GM12892 (cell line): ENCODE results near the gene LRRC2.
"Not testable (repeated sequence)": the region's sequence is repeated elsewhere in the genome, so short reads cannot be mapped to it uniquely, and the experiment has no call there.

Source experiments
- DNase-seq: peaks from one replicate; pipeline ENCODE4 v3.0.0; 2011; ENCODE audit not compliant: insufficient read length
- FAIRE-seq: peaks from 2 replicates; lab custom pipeline; 2011; peaks lifted over from hg19 to GRCh38; lab: Jason Lieb, UNC
- POLR2A ChIP-seq: IDR thresholded peaks from 2 replicates; pipeline ENCODE4 v1.6.1; 2011; ENCODE audit warnings: low read depth, low read length, control low read depth
- POLR2AphosphoS5 ChIP-seq: IDR thresholded peaks from 2 replicates; pipeline ENCODE4 v1.6.1; 2011; ENCODE audit warnings: low read depth, low read length, control low read depth
- TAF1 ChIP-seq: IDR thresholded peaks from 2 replicates; pipeline ENCODE4 v1.6.1; 2011; ENCODE audit warnings: low read depth, mild to moderate bottlenecking, control low read depth, low read length, borderline replicate concordance

The LRRC2 gene

GRCh38 chr3:46599590-46599989, 33.5 kb upstream of the LRRC2 start:
- FAIRE-seq = no peak
- TF ChIP-seq POLR2AphosphoS5 (no peak), POLR2A (no peak)
- no peak for DNase-seq

- FAIRE-seq (no peak), DNase-seq (no peak)
- TF ChIP-seq POLR2AphosphoS5 (no peak), TAF1 (no peak), POLR2A (no peak)
These were observed 29.8 kb upstream of the LRRC2 start for GRCh38 chr3:46595819-46596314.

DNA sequence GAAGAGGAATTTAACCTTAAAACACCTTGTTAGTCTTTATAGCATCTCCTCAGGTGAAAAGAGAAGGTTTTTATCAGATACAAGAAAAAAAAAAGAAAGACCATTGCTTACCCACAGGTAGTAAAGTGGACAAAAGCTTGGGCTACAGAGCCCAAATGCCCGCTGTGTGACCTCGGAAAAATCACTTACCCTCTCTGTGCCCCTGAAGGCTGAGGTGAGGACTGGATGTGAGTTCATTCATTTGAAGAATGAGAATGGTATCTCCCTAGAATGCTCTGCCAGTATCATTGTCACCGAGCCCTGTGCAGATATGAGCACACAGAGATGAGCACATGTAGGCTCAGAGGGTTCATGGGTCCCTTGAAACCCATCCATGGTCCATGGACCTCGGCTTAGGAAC, 28.6 kb upstream of the LRRC2 start:
- FAIRE-seq = no peak
- DNase-seq = no peak
- TF ChIP-seq POLR2AphosphoS5 (no peak), POLR2A (no peak), TAF1 (no peak)

- no peak for DNase-seq
- no peak for FAIRE-seq
- no peak for TF ChIP-seq TAF1
- no peak for TF ChIP-seq POLR2A
- no peak for TF ChIP-seq POLR2AphosphoS5
These were observed 27.9 kb upstream of the LRRC2 start for GRCh38 chr3:46593979-46594378.

DNA sequence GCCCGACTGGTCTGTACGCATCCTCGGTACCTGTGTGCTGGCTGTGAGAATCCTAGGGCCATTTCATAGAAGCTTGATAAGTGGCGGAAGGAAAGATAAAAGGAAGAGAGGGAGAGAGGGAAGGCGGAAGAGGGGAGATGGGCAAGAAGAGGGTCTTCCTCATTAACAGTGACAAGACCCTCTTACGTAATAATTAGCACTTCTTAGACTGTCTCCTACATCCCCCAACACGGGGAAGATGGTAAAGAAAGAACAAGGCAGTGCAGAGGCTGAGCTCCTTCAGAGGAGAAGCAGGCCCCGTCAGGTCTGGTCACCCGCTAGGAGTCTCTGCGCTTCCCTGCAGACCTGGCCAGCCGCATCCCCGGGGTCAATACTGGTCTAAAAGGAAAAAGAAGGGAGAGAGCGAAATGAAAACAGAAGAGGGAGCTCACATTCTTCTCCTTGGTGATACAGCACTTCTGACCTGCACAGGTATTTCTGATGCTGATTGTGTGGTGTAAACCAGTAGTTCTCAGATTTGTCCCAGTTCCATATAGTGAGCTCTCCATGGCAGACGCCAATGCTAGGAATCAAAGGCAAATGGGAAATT, 27.3 kb upstream of the LRRC2 start:
- TF ChIP-seq TAF1 = no peak
- TF ChIP-seq POLR2AphosphoS5 = no peak
- TF ChIP-seq POLR2A = no peak
- no peak for DNase-seq

GRCh38 chr3:46587268-46587667, 21.2 kb upstream of the LRRC2 start:
- not testable (repeated sequence) for FAIRE-seq

More for the DNA sequence above, 27.3 kb upstream of the LRRC2 start:
- FAIRE-seq = no peak

DNA sequence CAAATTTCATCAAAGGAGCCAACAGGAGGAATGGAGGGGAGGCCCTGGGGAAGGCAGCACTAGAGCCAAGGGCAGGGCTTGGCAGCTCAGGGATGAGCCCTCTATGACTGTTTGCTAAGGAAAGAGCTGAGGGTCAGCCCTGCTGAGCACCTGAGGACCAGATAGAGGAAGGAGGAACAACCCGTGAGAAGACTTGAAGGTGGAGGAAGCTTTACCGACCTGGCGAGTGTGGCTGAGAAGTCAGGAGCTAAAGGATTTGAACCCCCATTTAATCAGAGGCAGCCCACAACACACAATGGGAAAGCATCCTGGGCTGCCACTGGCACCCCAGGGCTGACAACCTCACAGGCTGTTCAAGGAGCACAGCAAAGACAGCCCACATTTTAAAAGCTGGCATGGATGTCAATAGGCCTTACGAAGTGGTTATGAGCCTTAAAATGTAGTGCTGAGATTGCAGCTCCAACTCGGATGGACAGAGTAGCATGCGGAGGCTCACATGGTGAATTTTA, 20.7 kb upstream of the LRRC2 start:
- DNase-seq = no peak
- no peak for TF ChIP-seq POLR2A
- TF ChIP-seq TAF1 = no peak
- no peak for TF ChIP-seq POLR2AphosphoS5

More at GRCh38 chr3:46587268-46587667, 21.2 kb upstream of the LRRC2 start:
- DNase-seq = not testable (repeated sequence)

GRCh38 chr3:46585799-46586693, 19.9 kb upstream of the LRRC2 start:
- DNase-seq (no peak), FAIRE-seq (no peak)
- TF ChIP-seq POLR2AphosphoS5 (no peak), TAF1 (no peak), POLR2A (no peak)

More for the DNA sequence above, 20.7 kb upstream of the LRRC2 start:
- no peak for FAIRE-seq

- no peak for FAIRE-seq
- no peak for DNase-seq
- TF ChIP-seq TAF1 = no peak
- no peak for TF ChIP-seq POLR2A
These were observed 18.7 kb upstream of the LRRC2 start for GRCh38 chr3:46584598-46585467.

- FAIRE-seq (no peak), DNase-seq (no peak)
- TF ChIP-seq POLR2AphosphoS5 (no peak), POLR2A (no peak), TAF1 (no peak)
These were observed 14.6 kb upstream of the LRRC2 start for GRCh38 chr3:46580675-46581074.

DNA sequence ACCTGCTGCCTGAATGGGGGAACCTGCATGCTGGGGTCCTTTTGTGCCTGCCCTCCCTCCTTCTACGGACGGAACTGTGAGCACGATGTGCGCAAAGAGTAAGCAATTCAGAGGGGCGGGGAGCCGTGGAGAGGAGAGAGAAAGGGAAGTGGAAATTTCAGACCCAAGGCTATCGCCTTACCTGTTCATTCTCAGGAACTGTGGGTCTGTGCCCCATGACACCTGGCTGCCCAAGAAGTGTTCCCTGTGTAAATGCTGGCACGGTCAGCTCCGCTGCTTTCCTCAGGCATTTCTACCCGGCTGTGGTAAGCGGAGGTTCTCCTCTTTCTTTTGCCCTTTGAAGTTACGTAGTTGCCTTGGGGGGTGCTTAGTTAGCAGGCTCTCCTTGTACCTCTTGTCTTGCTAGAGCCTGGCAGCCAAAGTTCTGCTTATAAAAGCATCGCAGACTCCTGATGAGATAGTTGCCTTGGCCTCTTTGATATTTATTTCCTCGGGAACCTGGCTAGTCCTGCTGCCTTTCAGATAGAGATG, 13.7 kb upstream of the LRRC2 start:
- no peak for TF ChIP-seq TAF1
- no peak for TF ChIP-seq POLR2A
- no peak for TF ChIP-seq POLR2AphosphoS5
- no peak for FAIRE-seq
- DNase-seq = no peak
